H9 (cell line): Measurements from ENCODE around the gene ALG8. TPM values are rescaled to one million over a fixed set of nuclear protein-coding genes. Genes with fewer than 3 reads are reported as not detected.

Experiments
- DNase-seq: peaks from one replicate; pipeline ENCODE4 v3.0.0-alpha.2; 2017
- H2AFZ ChIP-seq: one replicate; pipeline ENCODE4 v1.6.1; 2013; ENCODE audit warnings: mild to moderate bottlenecking, low read length, control low read depth, moderate library complexity
- H2AK5ac ChIP-seq: 2 replicates; pipeline ENCODE4 v1.6.1; 2013; ENCODE audit warnings: low read length, control low read depth, mixed read lengths; ENCODE audit not compliant: insufficient read length
- H2BK120ac ChIP-seq: one replicate; pipeline ENCODE4 v1.6.1; 2013; ENCODE audit warnings: low read depth, mild to moderate bottlenecking, low read length, control low read depth, inconsistent platforms; ENCODE audit not compliant: poor library complexity, severe bottlenecking
- H2BK12ac ChIP-seq: 2 replicates; pipeline ENCODE4 v1.6.1; 2013; ENCODE audit warnings: low read length, control low read depth, mixed read lengths, low read depth; ENCODE audit not compliant: insufficient read length
- H2BK15ac ChIP-seq: 2 replicates; pipeline ENCODE4 v1.6.1; 2013; ENCODE audit warnings: low read depth, low read length, control low read depth
- H2BK20ac ChIP-seq: one replicate; pipeline ENCODE4 v1.6.1; 2013; ENCODE audit warnings: low read depth, mild to moderate bottlenecking, low read length, control low read depth, inconsistent platforms; ENCODE audit not compliant: poor library complexity, severe bottlenecking
- H2BK5ac ChIP-seq: 2 replicates; pipeline ENCODE4 v1.6.1; 2013; ENCODE audit warnings: low read length, control low read depth, mixed read lengths; ENCODE audit not compliant: insufficient read length
- H3K14ac ChIP-seq: 2 replicates; pipeline ENCODE4 v1.6.1; 2013; ENCODE audit warnings: low read length, control low read depth; ENCODE audit not compliant: insufficient read depth
- H3K18ac ChIP-seq: 2 replicates; pipeline ENCODE4 v1.6.1; 2013; ENCODE audit warnings: low read depth, mild to moderate bottlenecking, mixed read lengths, low read length, control low read depth; ENCODE audit not compliant: insufficient read length
- H3K23ac ChIP-seq: 2 replicates; pipeline ENCODE4 v1.6.1; 2013; ENCODE audit warnings: low read length, control low read depth, mixed read lengths, low read depth; ENCODE audit not compliant: insufficient read length
- H3K23me2 ChIP-seq: 2 replicates; pipeline ENCODE4 v1.6.1; 2013; ENCODE audit warnings: low read depth, mild to moderate bottlenecking, mixed read lengths, low read length, control low read depth; ENCODE audit not compliant: insufficient read length, poor library complexity, severe bottlenecking
- H3K27ac ChIP-seq: 2 replicates; pipeline ENCODE4 v1.5.1; 2013; ENCODE audit warnings: low read length, control low read depth, mixed read lengths, low read depth; ENCODE audit not compliant: insufficient read length
- H3K27me3 ChIP-seq: 2 replicates; pipeline ENCODE4 v1.6.1; 2013; ENCODE audit warnings: low read length, control low read depth, inconsistent platforms; ENCODE audit not compliant: insufficient read depth
- H3K4ac ChIP-seq: 2 replicates; pipeline ENCODE4 v1.6.1; 2013; ENCODE audit warnings: low read depth, mild to moderate bottlenecking, control low read depth, inconsistent platforms, low read length, moderate library complexity
- H3K4me1 ChIP-seq: 2 replicates; pipeline ENCODE4 v1.6.1; 2013; ENCODE audit warnings: low read length, control low read depth, inconsistent platforms; ENCODE audit not compliant: insufficient read depth
- H3K4me2 ChIP-seq: 2 replicates; pipeline ENCODE4 v1.6.1; 2013; ENCODE audit warnings: low read length, control low read depth, mixed read lengths; ENCODE audit not compliant: insufficient read length, insufficient read depth
- H3K56ac ChIP-seq: 2 replicates; pipeline ENCODE4 v1.6.1; 2013; ENCODE audit warnings: low read depth, mild to moderate bottlenecking, mixed read lengths, low read length, control low read depth; ENCODE audit not compliant: insufficient read length
- H3K79me1 ChIP-seq: 2 replicates; pipeline ENCODE4 v1.6.1; 2013; ENCODE audit warnings: low read depth, mild to moderate bottlenecking, moderate library complexity, low read length, control low read depth, inconsistent platforms; ENCODE audit not compliant: insufficient read depth, poor library complexity, severe bottlenecking
- H3K79me2 ChIP-seq: 2 replicates; pipeline ENCODE4 v1.6.1; 2013; ENCODE audit warnings: low read length, control low read depth, inconsistent platforms; ENCODE audit not compliant: insufficient read depth
- H3K9ac ChIP-seq: 2 replicates; pipeline ENCODE4 v1.6.1; 2013; ENCODE audit warnings: low read length, control low read depth, mixed read lengths; ENCODE audit not compliant: insufficient read length; ENCODE audit errors: extremely low read depth
- H3K9me3 ChIP-seq: one replicate; pipeline ENCODE4 v1.6.1; 2013; ENCODE audit warnings: low read depth, low read length, inconsistent platforms; ENCODE audit not compliant: control insufficient read depth
- H3T11ph ChIP-seq: one replicate; pipeline ENCODE4 v1.6.1; 2013; ENCODE audit warnings: mild to moderate bottlenecking, low read length, control low read depth, inconsistent platforms
- H4K20me1 ChIP-seq: one replicate; pipeline ENCODE4 v1.6.1; 2013; ENCODE audit not compliant: control insufficient read depth, insufficient read length, insufficient read depth
- H4K5ac ChIP-seq: 2 replicates; pipeline ENCODE4 v1.6.1; 2013; ENCODE audit warnings: low read depth, mild to moderate bottlenecking, mixed read lengths, low read length, control low read depth; ENCODE audit not compliant: insufficient read length
- H4K8ac ChIP-seq: replicated peaks from 2 replicates; pipeline ENCODE4 v1.6.1; 2013; ENCODE audit warnings: low read length, control low read depth, mixed read lengths, low read depth; ENCODE audit not compliant: insufficient read length
- H4K91ac ChIP-seq: 2 replicates; pipeline ENCODE4 v1.6.1; 2013; ENCODE audit warnings: low read depth, mild to moderate bottlenecking, moderate library complexity, mixed read lengths, low read length, control low read depth; ENCODE audit not compliant: insufficient read length
- H3K27ac Mint-ChIP-seq, 3 experiments: 2 replicates in 2 of 3; 3 replicates in 1 of 3; pipeline ENCODE4 v1.8.0; 2020 to 2021; ENCODE audit warnings: mixed read lengths in 3 of 3, mild to moderate bottlenecking in 1 of 3, moderate library complexity in 1 of 3
- H3K27me3 Mint-ChIP-seq: 2 replicates; pipeline ENCODE4 v1.8.0; 2021; ENCODE audit warnings: low read depth, mild to moderate bottlenecking, moderate library complexity, mixed read lengths
- H3K36me3 Mint-ChIP-seq, 3 experiments: 2 replicates in 2 of 3; 3 replicates in 1 of 3; pipeline ENCODE4 v1.8.0; 2020 to 2021; ENCODE audit warnings: low read depth in 3 of 3, mixed read lengths in 3 of 3; ENCODE audit not compliant: insufficient read depth in 1 of 3
- H3K4me1 Mint-ChIP-seq, 2 experiments: 2 replicates each; pipeline ENCODE4 v1.8.0; 2020; ENCODE audit warnings: mixed read lengths in 2 of 2
- H3K4me3 Mint-ChIP-seq, 2 experiments: 2 replicates in 1 of 2; 3 replicates in 1 of 2; pipeline ENCODE4 v1.8.0; 2020 to 2021; ENCODE audit warnings: mild to moderate bottlenecking in 2 of 2, mixed read lengths in 2 of 2, moderate library complexity in 1 of 2
- H3K9me3 Mint-ChIP-seq, 2 experiments: 2 replicates in 1 of 2; 3 replicates in 1 of 2; pipeline ENCODE4 v1.8.0; 2020; ENCODE audit warnings: mild to moderate bottlenecking in 2 of 2, mixed read lengths in 2 of 2, moderate library complexity in 1 of 2
- CTCF ChIP-seq: fragments of 200-600 bp; sonication (generic); conservative IDR thresholded peaks from 3 replicates; pipeline ENCODE4 v1.8.0; 2021; ENCODE audit warnings: antibody characterized with exemption, mild to moderate bottlenecking
- total RNA-seq: library from RNA; stranded (reverse); gene quantifications from 2 replicates; pipeline ENCODE4 v1.2.1, GENCODE V29; 2021

The ALG8 gene
- total RNA-seq, 1 experiment from 2014 or later: 77.5 TPM

GRCh38 chr11:78151804-78152203, 12.4 kb upstream of the ALG8 start:
- Histone ChIP-seq H3K23me2 (no peaks in the 10 kb centered on the region), H3K4ac (no peak overlapping the region), H3K14ac (no peak overlapping the region), H3T11ph (no peak overlapping the region), H3K23ac (no peak overlapping the region), H3K27me3 (no peaks in the 10 kb centered on the region), H3K18ac (no peak overlapping the region), H2BK15ac (no peak overlapping the region), H3K79me1 (no peaks in the 10 kb centered on the region), H4K20me1 (no peaks in the 10 kb centered on the region), H4K8ac (no peak overlapping the region), H2BK20ac (no peak overlapping the region), H3K9me3 (no peaks in the 10 kb centered on the region), H2AK5ac (no peak overlapping the region), H3K27ac (no peak overlapping the region), H2BK12ac (no peak overlapping the region), H3K9ac (no peak overlapping the region), H3K4me1 (no peaks in the 10 kb centered on the region), H2AFZ (no peak overlapping the region), H2BK120ac (no peak overlapping the region), H3K4me2 (no peak overlapping the region), H4K5ac (no peak overlapping the region), H2BK5ac (no peak overlapping the region), H3K56ac (no peak overlapping the region), H3K79me2 (no peaks in the 10 kb centered on the region), H4K91ac (no peak overlapping the region)
- H3K27ac Mint-ChIP-seq: no peak overlapping the region
- peaks cover 0 to 5% (median 3%) of the 10 kb centered on the region in 3 experiments; a peak in 6 of 7 replicates for H3K36me3 Mint-ChIP-seq
- H3K9me3 Mint-ChIP-seq: no peaks in the 10 kb centered on the region
- TF ChIP-seq CTCF: no peak
- peaks cover 8 to 9% of the 10 kb centered on the region in 2 experiments for H3K4me1 Mint-ChIP-seq
- DNase-seq: no peak
- H3K27me3 Mint-ChIP-seq: no peaks in the 10 kb centered on the region
- no peak overlapping the region for H3K4me3 Mint-ChIP-seq
